HG02938 (cell line): Measurements from ENCODE around the gene TNFAIP8.

Experiments used
- ATAC-seq: cut with Tn5 transposase; IDR thresholded peaks from one replicate; pipeline ENCODE4 v1.9.1; 2021; ENCODE audit warnings: mild to moderate bottlenecking, moderate library complexity; ENCODE audit not compliant: unreplicated experiment

Gene TNFAIP8

DNA sequence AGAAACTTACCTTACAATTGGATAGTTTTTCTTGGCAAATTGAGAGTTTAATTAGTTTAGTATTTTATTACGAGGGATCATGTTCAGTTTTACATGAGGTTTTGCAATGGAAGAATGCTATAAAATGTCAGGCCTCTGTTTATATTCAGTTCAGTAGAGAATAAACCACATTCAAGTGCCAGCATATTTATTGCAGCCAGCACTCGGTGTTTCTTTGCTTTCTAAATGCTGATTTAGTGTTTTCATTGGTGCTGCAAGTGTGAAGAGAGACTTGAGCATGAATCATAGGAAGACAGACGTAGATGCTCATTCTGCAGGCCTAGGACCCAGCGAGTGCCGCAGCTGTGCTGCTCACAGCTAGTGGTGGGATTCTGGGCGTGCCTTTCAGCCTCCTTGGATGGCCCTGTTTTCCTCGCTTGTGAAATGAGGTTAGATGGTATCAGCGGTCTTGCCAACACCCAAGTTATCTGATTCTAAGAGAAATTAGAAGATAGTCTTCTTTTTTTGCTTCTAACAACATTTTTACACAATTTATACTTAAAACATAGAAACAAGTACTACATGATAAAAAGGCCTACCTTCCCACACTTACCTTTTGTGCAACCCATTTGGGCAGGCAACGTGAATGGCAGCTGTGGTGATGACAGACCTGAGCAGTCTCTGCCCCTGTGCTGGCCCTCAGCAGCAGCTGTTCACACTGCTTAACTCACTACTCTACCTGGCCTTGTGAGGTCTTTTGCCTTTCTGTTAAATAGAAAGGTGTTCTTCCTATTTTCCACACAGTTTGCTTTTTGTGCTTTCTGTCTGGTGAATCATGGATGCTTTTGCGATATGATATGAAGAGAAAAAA lies 26.8 kb upstream of the TNFAIP8 start:
- no peak for ATAC-seq

DNA sequence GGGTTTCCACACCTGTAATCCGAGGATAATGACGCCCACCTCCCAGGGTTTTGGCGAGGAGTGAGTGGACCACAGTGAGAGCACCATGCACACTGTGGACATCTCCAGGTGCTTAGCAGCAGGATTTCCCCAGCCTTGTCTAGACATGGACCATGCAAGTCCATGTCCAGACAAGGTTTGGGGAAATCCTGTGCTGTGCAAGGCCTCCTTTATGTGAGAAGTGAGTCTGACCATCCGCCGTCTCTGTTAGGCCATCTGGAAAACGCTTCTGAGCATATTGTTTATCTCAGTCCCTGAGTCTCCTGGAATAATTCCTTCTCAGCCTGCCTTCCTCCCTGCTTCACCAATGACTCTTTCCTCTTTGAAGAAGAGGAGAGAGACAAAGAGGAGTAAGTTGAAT lies 26.2 kb upstream of the TNFAIP8 start:
- ATAC-seq = no peak

DNA sequence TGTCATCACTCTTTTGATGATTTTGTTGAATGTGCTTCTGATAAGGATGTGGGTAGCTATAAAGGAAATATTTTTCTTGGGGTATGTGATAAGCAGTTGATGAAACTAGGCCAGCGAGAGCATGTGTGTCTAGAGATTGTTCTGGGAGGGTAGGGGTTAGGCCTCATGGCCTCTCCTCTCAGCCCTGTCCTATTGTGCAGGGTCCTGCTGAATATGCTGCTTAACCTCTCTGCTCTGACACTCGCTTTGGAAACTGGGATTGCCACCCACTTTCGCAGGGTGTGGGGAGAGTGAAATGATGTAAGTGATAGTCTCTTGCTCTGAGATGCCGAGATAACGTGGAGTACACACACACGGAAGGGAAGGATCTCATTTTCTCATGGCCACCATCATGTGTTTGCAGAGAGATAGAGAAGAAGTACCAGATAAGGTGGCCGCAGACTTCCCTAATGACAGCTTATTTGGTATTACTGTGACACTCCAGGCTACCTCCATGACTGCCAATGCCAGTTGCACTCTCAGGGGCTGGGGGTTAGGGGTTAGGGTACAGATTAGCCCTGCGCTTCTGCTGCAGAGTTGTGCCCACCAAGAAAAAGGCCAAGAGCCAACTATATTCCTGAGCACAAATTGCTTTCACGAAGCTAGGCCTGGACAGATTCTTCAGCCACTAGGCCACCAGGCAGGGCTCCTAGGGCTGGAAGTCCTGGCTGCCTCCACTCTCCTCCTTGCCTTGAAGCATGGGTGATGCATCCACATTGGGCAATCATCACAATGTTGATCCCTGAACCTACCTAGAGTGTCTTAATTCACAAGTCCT lies 25.2 kb upstream of the TNFAIP8 start:
- no peak for ATAC-seq

DNA sequence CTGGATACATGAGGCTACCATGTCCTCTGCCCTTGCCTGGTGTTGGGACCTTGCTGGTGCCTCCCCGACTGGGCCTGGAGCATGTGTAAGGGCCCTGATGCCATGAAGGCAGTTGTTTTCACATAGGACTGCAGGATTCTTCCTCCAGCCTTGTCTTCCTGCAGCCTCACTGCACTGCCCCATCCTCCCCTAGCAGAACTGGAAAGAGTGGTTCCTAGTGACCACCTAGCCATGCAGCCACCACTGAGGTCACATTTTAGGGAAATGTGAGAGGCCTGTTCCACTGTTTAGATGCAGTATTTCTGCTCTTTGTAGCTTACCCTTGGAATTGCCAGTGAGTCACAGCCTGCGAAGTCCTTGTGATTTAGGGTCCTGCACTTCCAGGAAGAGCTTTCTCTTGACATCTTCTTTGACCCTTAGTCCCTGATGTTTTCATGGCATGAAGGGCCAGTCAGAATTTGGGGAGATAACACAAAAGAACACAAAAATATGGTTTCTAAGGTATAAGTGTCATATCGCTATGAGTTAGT lies 24.2 kb upstream of the TNFAIP8 start:
- ATAC-seq = no peak

DNA sequence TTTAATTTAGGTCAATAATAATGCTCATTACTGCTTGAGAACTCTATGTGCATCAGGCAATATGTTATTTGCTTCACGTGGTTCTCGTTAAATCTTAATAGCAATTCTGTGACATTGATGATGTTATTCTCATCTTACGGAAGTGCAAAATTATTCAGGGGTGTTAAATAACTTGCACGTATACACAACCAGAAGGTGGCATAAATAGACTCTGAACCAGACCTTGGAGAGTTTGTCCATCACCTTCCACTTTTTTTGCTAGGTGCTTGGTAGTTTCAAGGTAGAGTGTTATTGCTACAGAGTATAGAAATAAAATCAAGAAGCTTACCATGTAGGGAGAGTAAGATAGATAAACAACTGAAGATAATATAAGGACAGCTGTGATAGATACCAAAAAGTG lies 23.6 kb upstream of the TNFAIP8 start:
- ATAC-seq = no peak

DNA sequence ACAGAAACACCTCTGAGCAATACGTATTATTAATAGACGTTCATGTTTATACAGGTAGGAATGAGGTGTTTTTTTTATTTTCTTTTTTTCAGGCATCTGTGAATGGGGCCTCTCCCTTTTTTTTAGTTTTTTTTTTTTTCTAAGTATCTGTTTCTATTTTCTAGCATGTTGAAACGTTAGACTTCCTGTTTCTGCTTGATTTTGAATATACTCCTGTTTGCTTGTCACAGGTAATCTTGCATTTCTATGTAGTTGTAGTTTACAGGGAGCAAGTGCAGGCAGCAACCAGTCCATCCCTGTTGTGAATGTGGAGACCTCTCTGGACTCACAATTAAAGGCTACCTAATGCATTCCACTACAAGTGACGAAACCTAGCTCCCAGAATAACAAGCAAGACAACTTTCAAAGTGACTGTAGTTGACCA lies 22.8 kb upstream of the TNFAIP8 start:
- ATAC-seq = peak; percentile 32

DNA sequence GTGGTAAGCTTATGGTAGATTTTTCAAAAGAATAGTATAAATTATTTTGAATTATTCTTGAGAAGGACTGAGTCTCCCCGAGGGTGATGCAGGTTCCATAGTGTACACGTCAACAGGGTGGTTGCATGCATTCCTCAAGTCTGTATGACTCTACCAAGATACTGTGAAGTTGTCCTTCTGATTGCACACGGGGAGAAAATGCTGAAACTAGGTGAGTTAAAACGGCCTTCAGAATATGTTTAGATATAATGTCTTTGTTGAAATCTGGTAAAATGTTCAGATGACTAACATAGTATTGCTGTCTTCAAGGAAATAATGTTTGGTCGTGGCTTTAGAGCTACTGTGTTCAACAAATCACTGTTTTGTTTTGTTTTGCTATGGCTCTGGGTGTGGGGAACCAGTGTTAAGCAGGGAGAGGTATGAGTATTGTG lies 22.4 kb upstream of the TNFAIP8 start:
- ATAC-seq = peak; percentile 42

DNA sequence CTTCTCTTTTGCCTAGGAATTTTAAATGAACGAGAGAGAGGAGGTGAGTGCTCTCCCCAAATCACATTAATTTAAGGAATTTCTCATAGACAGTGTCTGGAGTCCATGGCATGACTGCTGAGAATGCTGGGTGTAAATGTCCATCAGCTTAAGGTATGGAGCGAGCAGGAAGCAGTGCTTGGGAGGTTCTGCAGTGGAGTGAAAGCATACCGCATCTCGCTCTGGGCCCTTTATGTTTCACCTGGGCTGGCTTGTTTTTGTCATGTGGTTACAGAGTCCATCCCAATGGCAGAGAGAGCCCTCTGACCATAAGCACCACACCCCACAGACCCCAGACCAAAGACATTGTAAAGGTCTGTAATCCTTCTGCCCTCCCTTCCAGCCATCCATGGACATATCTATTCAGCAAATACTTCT lies 20.6 kb upstream of the TNFAIP8 start:
- ATAC-seq = no peak

DNA sequence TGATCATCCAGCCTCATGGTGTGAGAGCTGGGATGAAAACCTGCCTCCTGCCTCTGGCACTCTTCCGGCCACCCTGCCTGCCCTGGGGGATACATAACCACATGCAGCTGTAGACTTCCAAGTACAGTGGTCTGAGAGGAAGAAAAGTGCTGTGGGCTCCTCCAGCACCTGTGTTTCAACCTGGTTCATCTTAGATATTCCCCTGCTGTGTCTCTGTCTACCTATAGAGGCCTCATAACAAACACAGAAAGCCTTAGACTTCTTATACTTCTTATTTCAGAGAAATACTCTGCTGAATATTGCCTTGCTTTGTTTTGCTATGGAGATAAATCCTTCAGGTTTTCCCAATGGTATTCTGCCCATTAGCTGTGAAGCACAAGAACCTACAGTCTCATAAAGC lies 19.6 kb upstream of the TNFAIP8 start:
- ATAC-seq = no peak

DNA sequence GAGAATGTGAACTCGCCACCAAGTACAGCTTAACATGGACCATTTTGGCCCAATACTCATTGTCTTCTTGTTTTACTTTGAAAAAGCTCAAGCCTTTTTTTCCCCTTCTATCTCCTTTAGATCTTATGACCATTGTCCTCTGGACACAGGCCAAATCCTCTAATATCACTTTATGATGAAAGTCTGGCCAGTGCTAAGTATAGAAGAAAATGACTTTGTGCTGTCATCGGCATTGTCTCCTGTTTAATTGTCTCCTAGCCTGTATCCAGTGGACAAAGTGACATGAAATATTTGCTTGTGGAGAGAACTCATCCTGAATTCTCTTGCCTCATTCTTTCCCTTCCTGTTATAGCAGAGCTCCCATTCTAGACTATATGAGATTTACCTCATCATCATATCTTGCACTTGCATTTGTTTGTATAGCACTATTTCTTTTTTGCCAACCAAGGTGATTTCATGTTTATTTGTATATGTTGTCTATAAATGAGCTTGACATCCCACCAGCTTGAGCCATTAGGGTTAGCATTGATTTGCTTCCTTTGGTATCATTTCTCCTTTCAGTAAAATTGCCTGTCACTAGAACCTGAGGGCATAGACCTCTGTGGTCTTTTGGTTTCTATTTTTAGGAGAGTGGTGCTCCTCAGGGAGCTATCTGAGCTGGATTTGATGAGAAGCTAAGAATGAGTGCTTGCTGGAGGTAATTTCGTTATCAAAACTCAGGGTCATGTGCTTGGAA lies 18.8 kb upstream of the TNFAIP8 start:
- no peak for ATAC-seq

DNA sequence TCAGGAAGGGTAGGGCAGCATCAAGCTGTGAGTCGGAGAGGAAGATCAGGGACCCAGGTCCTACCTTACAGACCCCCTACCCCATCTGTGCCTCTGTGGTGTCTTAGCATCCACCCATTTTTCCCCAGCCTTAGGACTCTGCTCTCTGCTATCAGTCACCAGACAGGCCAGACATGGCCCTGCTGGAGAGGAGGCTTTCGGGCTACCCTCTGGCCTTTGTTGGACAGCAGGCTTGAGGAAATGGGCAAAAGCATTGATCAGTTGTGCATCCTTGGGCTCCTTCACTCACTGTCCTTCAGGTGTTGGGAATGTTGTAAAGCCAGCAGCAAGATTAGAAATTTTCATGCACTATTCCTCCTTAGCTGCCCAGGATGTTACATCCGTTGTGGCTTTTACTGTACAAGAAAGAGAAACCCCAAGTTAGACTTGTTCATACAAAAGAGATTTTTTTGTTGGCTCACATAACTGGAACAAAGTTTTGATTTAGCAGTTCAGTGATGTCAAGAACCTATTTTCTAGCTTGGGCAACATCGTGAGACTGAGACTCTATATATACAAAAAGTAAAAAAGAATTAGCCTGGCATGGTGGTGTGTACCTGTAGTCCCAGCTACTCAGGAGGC lies 17.4 kb upstream of the TNFAIP8 start:
- ATAC-seq = no peak

DNA sequence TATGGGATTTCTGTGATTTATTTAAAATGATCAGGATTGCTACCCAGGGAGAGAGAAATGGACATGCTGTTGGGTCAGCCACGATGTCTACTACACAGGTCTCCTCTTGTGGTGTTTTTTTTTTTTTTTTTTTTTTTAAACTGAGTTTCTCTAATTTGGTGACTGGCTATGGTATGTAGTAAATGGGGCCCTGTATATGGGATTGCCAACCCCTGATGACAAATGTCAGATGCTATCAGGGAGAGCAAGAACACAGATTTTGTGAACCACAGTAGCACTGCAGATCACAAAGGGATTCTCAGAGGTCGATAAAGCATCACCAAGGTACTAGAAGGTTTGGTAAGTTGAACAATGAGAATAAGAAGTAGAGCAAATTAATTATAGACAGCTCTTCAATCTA lies 16.5 kb upstream of the TNFAIP8 start:
- ATAC-seq = no peak

DNA sequence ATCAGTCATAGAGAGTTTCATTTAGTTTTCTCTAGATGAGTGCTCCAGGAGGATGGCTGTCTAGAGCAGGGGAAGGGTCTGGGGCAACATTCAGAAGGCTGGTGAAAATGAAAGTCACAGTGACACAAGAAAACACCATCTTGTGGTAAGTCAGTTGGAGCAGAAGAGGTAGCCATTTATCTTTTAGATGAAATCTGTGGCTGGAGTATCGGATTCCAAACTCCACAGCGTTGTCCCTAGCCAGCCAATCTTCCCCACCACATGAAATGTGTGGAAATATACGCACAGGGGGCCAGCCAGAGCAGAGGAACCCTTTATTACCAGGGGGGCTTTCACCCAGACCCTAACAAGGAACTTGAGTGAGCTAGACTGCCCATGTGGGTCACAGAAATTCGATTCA lies 15.9 kb upstream of the TNFAIP8 start:
- no peak for ATAC-seq

DNA sequence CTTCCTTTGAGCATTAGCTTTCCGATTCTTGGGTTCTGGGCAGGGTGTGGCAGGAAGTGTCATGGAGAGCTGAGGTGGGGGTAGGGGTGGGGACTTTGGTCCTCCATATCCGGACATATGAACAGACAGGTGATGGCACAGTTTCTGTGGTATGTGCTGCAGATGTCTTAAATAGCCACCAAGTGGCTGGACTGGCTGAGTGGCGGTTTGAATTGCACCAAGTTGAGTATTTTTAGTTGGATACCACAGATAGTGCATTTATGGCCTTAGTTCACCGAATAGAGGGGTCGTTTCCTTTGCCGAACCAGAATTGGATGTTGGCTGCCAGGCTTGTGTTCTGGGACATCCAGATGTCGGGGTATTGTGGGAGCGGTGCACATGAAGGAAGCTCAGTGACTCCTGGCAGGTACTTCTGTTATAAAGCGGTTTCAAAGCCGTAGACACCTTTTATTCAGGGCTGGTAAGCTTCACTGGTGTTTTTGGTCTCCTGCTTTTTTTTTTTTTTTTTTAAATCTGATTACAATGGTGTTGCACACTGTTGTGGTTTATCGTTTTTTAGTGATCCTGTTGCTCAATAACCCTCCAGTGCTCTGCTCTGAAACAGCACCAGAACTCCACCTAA lies 15.1 kb upstream of the TNFAIP8 start:
- ATAC-seq = peak; percentile 59

DNA sequence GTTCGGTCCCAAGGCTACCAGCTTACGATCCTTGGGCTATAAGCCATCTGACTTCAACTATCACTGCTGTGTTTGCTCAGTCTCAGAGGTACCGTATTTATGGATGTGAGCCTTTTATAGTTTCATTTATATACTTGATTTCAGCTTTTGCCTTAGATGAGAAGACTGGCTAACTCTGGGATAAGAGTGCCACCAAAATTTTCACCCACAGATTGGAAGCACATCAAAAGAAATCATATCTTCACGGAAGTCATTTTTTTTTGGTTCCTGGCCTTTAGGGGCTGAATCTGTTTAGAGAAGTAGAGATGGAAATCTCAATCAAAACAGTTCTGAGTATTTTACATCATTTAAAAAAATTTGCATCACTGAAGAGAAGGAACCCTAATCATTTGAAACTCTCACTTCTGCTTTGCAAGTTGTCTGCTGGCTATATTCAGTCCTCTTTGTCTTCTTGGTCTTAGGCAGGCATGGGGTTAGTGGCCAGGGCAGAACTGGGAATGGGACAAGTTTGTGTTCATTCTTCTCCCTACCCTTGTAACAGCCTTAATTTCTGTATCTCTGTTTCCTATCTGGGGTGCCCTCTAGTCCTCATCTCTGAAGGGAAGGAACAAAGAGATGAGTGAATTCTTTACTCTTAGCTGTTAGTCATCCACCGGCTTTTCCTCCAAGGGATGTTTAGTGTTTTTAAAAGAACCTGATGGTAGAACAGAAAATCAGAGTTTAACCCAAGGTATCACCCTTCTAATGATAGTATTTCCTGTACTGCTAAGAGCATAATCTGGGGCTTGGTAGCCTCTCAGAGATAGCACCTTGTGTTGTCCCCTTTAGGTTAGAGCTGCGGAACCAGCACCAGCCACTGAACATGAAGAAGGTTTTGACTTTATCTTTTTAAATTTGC lies 14.1 kb upstream of the TNFAIP8 start:
- peak; percentile 59 for ATAC-seq

DNA sequence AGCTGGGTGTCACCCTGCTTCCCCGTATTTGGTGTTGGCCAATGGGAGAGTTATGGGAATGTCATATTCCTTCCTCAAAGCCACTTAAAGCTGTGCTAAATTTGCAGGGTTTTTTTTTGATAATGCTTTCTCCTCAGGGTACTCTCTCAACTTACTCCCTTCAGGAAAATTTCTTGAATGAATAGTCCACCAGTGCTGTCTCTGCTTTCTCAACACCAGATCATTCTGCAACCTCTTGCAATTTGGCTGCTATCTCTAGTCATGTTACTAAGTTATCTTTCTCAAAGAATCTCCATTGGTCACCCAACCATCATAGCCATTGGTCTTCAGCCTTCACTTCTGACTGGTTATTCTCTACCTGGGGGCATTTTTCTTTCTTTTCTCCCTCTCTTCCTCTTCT lies 13.4 kb upstream of the TNFAIP8 start:
- no peak for ATAC-seq

DNA sequence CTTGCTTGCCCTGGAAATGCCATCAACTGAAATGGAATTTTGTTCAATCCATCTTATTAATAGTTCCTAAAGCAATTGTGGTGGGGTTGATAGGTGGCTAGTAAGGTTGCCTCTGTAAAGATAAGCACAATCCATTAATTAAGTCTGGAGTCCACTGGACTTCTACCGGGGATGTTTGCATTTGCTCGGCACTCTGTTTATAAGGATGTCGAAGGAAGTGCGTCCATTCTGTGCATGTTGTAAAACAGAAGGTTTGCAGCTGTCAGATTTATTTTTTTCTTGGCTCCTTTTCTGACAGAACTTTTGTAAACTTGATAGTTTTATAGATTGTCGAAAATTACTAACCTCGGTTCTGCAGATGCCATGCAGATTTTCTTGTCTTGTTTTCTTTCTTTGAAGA lies 12.8 kb upstream of the TNFAIP8 start:
- no peak for ATAC-seq

DNA sequence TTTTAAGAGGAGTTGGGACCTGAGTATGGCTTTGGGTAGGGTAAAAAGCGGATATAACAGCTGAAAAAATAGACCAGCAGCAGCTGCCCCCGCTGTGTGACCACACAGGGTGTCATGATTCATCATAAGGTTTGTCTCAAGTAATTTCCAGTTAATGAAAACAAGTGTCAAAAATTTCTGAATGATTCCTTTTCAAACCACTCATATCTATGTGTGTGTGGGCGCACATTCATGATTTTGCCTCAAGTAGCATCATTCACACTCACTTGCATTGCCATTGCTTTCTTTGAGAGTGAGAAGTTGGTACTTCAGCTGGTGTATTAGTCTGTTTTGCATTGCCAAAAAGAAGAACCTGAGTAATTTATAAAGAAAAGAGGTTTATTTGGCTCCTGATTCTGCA lies 12.1 kb upstream of the TNFAIP8 start:
- ATAC-seq = peak; percentile 19

DNA sequence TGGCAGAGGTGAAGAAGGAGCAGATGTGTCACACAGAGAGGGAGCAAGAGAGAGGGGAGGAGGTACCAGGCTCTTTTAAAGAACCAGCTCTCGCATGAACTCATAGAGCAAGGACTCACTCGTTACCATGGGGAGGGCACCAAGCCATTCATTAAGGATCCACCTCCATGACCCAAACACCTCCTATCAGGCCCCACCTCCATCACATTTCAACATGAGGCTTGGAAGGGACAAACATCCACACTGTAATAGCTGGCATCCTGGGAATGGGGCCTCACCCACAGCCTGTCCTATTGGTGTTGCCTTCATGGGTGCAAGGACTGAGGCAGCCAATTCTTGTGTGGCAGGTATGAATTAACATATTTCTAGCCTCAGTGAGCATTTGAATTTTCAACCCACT lies 11.6 kb upstream of the TNFAIP8 start:
- no peak for ATAC-seq
